SIG-M5 treated with dmso at 0.1 percent for 504 hours (cell line): ENCODE measurements around the gene ZYG11A.

Experiments used
- DNase-seq: peaks from one replicate; lab custom pipeline; 2025; ENCODE audit not compliant: unreplicated experiment; lab: John Stamatoyannopoulos, UW

Gene ZYG11A

GRCh38 chr1:52876843-52877242 is 34.3 kb downstream of the ZYG11A start:
- DNase-seq = no peak

- DNase-seq = no peak
Measured at GRCh38 chr1:52877554-52877953, 35.0 kb downstream of the ZYG11A start.

GRCh38 chr1:52880206-52880605 is 37.6 kb downstream of the ZYG11A start:
- no peak for DNase-seq

GRCh38 chr1:52887483-52887882 is 44.9 kb downstream of the ZYG11A start:
- DNase-seq = no peak

DNA sequence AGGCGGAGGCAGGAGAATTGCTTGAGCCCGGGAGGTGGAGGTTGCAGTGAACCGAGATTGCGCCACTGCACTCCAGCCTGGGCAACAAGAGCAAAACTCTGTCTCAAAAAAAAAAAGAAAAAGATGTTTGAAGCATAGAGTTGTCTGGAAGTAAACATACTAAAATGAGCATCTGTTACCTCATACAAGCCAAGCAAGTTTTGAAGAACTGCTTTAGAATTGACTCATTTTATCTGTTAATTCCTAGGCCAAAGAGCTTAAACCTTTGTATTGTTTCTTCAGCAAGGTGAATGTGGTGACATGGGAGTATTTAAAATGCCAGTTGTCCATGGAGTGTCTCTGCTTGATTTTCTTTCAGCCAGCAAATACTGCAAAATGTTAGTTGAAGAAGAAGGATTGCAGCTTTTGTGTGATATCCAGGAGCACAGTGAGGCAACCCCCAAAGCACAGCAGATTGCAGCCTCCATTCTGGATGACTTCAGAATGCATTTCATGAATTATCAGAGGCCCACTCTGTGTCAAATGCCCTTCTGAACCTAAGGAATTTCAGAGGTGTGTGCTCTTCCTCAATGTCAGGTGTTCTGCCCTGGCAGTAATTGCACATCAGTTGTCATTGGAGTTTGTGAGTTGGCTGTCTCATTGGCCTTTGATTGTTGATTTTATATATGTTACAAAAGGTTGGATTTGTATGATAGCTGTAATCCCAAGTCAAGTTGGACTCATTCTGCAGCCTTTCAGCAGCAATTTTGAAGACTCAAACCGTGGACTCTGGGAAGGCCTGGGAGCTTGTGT is 50.1 kb downstream of the ZYG11A start:
- no peak for DNase-seq

- DNase-seq = peak; percentile 27
Measured at GRCh38 chr1:52899445-52899894, 56.9 kb downstream of the ZYG11A start.

GRCh38 chr1:52900402-52900801 is 57.8 kb downstream of the ZYG11A start:
- DNase-seq = no peak

DNA sequence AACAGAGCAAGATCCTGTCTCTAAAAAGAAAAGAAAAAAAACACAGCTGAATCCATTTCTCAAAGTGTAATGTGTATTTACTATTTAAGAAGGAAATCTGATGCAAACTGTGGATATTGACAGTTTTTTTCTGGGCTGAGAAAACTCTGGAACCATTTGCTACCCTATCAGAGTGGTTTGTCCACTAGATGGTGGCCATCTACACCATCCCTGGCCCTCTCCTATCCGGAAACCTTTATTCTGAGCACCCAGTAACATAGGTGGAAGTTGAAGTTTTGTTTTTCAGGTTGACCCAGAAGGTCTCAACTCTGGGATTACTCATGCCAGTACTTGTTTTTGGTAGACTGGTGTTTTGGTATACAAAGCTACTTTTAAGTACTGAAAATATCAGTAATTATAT is 58.8 kb downstream of the ZYG11A start:
- no peak for DNase-seq

DNA sequence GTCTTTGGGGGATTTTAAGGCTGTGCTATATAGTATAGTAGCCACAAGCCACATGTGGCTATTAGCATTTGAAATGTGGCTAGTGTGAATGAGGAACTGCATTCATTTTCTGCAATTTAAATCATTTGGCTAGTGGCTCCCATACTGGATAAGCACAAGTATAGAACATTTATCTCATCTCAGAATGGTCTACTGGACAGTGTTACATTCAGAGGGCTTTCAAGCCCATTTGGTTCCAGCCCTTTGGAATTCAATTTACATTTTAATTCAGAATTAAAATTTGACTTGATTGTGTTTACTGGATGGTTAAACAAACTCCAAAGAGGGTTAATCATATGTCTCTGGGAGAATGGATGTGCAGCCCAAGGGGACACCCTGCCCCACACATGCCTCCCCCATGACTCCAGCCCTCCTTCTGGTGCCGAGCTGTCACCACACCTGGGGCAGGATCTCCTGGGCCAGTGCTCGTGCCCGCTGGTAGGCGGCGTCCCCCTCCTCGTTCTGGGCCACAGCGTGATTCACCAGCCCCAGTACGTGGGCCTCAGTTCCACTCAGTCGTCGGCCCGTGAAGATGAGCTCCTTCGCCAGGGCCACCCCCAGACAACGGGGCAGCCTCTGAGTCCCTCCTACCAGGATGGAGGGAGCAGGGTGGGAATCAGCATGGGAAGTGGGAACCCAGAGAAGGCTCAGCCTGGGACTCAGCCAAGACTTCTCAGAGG is 61.8 kb downstream of the ZYG11A start:
- DNase-seq = no peak

- DNase-seq = peak; percentile 39
Measured at GRCh38 chr1:52904927-52905698, 62.6 kb downstream of the ZYG11A start.

- no peak for DNase-seq
Measured at GRCh38 chr1:52906135-52906603, 63.6 kb downstream of the ZYG11A start.

- no peak for DNase-seq
Measured at GRCh38 chr1:52907068-52907811, 64.7 kb downstream of the ZYG11A start.

DNA sequence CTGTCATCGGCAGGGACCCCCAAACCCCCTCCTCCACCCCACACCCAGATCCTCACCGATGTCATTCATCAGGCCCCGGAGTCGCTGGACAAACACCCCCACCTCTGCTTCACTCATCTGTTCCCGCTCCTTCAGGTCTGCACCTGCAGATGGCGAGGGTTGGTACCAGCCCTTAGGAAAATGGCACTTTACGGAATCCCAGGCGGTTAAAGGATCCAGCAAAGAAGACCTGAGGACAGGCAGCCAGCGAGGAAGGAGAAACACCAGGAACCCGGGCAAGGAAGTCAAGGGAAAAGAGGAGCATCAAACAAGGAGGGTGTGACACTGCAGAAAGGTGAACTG is 65.2 kb downstream of the ZYG11A start:
- DNase-seq = no peak

DNA sequence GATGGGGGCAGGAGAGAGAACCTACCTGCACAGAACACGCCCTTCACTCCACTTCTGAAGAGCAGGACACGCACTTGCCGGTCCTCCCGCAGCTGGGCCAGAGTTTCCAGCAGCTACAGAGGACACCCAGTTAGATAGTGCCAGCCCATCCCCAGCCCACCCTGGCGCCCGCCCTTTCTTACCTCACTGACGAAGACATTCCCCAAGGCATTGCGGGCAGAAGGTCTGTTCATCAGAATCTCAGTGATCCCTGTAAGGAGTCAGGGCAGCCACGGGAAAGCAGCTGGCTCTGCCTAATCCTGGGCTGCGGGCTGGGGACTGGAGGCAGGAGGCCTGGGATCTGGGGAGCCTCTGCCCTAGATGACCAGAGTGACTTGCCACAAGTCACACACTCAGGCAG is 69.0 kb downstream of the ZYG11A start:
- no peak for DNase-seq

- DNase-seq = no peak
Measured at GRCh38 chr1:52913014-52913413, 70.5 kb downstream of the ZYG11A start.

GRCh38 chr1:52913537-52913936 is 71.0 kb downstream of the ZYG11A start:
- DNase-seq = no peak

DNA sequence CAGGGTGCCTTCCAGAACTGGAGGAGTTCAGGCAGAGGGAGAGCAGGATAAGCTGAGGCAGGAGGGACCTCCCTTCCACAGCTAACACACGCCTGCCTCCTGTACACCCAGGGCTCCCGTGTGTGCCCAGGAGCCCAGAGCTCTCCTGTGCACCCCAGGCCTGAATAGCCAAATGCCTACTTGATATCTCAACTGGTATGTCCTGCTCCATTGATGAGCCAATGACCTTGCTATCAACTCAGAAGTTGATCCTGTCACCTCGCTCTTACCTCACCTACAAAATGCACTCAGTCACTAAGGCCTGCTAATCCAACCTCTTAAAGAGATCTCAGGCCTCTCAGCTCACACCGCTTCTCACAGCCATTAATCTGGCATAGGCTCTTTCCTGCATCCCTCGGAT is 71.9 kb downstream of the ZYG11A start:
- no peak for DNase-seq

- no peak for DNase-seq
Measured at GRCh38 chr1:52915211-52915854, 72.8 kb downstream of the ZYG11A start.

- no peak for DNase-seq
Measured at GRCh38 chr1:52915855-52916220, 73.3 kb downstream of the ZYG11A start.

DNA sequence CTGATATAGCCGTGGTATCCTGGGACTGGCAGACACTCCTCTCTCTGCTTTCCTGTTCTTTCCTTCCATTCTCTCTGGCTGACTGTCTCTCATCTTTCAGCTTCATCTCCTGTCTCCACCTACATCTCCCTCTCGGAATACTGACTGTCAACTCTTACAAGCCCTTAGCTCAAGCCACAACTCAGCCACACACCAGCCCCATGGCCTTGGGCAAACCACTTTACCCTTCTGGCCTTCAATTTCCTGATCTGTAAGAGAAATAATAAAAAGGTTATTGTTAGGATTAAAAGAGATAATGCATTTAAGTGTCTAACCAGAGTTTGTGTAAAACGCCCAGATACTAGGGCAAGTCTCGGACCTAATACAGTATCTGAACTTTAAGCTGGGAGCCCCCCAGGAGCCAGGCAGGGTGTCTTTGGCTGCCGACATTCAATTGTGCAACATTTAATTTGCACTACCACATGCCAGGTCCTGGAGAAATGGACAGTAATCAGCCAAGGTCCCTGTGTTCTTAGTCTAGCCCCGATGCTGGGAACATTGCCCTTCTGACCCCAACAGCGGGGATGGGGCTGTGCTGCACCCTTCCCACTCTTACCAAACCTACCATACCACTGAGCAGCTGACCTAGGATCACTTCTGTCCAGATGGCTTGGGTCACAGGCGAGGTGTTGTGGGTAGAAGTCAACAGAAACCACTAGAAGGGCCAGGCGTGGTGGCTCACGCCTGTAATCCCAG is 73.8 kb downstream of the ZYG11A start:
- DNase-seq = no peak
